ENCODE results near the gene GLIPR2. TPM values are rescaled to one million over a fixed set of nuclear protein-coding genes. Genes with fewer than 3 reads are reported as not detected.
A peak's percentile ranks its signal among the peaks of the same experiment; 100 is the strongest.
"Not testable (repeated sequence)": the region's sequence is repeated elsewhere in the genome, so short reads cannot be mapped to it uniquely, and the experiment has no call there.

Gene GLIPR2, protein sequence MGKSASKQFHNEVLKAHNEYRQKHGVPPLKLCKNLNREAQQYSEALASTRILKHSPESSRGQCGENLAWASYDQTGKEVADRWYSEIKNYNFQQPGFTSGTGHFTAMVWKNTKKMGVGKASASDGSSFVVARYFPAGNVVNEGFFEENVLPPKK
- 27.8 and 29.9 TPM in 2 replicates for total RNA-seq (2014; rRNA removed; shearing (Covaris generic))

DNA sequence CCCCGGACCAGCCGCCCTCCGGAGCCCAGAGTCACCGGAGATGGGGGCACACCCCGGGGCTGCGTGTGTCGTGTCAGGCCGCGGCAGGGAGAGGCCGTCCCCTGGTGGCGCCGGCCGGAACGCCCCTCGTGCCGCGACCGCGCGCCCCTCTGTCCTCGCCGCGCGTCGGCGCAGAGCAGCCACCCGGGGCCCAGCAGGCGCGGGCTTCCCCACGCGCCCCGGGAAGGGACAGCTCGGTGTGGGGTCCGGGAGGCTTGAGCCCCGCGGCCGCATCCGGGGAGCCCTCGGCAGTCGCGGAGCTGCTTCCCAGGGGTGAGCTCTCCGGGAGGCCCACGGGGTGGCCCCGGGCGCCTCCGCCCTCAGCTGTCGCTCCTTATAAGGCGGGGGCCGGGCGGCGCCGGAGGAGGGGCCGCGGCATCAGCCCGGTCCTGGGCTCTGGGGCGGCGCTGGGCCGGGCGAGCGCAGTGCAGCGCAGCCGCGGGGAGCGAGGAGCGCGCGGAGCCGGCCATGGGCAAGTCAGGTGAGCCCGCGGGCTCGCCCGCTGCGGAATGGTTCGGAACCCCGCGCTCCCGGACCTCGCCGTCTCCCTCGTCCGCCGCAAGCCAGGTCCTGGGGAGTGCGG lies at the start of gene GLIPR2:
Gene GLIPR2 (plus strand): TSS at position 462 of the 622 bp plus-strand sequence. CDS start 46 bp downstream, at position 508.
- peak; percentile 89 for DNase-seq (ENCODE audit: low read depth)

DNA sequence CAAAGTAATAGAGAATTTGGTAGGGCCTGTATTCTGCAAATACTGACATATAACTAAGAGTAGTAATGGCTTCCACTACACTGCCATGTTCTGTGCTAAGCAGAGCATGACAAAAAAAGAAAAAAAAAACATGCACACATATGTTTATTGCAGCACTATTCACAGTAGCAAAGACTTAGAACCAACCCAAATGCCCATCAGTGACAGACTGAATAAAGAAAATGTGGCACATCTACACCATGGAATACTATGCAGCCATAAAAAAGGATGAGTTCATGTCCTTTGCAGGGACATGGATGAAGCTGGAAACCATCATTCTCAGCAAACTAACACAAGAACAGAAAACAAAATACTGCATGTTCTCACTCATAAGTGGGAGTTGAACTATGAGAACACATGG lies 49.5 kb upstream of the GLIPR2 start:
- not testable (repeated sequence) for DNase-seq (ENCODE audit: low read depth)

DNA sequence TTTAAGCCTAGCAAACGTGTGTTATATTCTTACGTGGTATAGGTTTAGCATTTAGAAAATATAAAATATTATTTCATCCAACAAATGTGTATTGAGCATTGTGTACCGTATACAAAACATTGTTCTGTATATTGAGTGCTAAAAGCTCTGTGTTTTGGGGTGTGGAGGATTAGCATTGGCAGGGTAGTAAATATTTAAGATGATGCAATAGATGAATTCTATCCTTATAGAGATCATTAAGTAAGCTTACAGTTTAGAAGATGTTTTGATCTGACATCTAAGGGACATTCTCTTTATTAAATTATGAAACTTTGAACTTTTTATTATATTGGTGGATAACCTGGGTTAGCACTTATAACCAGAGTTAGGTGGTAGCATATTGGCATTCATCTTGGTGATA lies 48.5 kb upstream of the GLIPR2 start:
- DNase-seq (ENCODE audit: low read depth): no peak

DNA sequence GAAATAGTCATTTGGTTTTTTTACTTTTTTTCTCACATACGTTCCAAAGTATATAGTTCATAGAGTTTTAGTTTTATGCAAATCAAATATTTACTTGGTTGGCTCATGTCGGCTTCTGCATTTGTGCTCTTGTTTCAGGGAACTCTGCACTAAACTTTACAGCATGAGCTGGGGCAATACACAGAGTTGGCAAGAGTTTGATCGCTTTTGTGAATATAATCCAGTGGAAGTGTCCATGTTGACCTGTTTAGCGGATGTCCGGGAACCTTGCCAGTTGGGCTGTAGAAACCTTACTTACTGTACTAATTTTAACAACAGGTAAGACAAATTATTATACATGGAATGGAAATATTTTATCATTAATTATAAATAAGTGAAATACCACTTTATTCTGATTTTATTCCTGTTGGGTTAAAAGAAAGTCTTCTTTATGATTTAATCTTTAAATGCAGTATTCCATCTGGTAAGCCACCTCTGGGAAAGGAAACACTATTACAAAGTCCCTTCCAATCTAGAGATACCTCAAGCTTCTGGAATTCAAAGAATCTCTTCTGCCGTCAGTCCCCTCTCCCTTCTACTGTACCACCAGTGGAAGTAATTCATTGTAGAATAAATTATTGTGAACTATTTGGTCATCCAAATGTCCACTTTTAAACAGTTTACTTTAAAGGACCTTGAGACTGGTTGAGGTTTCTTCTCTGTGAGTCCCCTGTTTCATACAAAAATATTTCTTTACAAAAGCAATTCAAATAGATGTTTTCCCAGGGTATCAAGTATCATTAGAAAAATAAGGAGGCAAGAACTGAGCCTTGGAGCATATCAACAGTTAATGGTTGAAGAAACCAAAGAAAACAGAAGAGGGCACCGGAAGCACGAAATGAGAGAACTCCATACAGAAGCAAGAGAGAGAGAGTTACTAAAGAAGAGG lies 45.2 kb upstream of the GLIPR2 start:
- DNase-seq (ENCODE audit: low read depth): peak; percentile 65

DNA sequence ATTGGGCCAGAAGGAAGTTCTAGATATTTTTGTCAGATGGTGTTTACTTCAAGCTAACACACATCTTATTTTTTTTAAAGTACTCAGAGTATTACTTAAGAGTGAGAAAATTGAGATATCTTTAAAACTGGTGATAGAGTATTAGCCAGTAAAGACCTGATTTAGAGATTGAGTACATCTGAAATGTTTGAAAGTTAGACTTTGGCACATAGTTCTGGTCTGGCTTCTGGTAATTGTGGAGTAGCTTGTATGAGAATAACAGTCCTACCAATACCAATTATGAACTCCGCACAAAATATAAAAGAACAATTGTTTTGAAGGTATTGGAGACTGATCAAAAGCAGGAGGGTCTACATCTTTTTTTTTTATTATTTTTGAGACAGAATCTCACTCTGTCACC lies 44.5 kb upstream of the GLIPR2 start:
- no peak for DNase-seq (ENCODE audit: low read depth)

DNA sequence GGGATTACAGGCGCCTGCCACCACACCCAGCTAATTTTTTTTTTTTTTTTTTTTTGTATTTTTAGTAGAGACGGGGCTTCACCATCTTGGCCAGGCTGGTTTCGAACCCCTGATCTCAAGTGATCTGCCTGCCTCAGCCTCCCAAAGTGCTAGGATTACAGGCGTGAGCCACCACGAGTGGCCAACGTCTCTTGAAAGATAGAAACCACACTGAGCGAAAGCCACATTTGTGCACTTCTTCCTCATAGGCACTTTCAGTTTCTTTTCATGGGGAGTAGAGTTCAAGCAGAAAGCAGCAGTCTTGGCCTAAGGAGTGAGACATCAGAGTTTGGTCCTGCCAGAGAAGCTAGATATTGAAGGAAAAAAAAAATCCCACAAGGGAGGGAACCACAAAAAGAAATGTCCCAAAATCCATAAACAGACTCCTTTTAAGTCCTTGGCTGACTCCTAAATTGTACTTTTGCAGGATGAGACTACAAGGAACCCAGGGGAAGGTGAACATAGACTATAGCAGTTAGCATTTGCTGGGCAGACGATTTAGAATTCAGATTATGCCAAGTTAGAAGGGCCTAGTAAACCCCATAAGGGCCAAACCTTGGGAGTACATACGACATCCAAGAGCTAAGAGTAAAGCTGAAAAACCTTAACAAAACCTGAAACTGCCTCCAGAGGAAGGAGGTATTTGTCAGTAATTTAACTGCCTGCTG lies 43.9 kb upstream of the GLIPR2 start:
- no peak for DNase-seq (ENCODE audit: low read depth)

DNA sequence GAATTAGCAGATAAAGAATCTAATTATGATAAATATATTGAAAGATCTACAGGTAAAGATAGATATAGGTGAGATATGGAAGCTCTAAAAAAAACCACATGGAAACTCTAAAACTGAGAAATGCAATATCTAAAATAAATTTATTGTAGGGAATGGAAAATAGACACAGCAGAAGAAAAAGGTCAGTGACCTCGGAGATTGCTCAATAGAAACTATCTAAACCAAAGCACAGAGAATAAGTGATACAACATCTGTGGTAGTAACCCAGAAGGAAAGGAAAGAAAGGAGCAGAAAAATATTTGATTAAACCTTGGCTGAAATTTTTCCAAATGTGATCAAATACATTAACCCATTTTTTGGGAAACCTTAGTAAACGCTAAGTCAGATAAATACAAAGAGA lies 43.1 kb upstream of the GLIPR2 start:
- DNase-seq (ENCODE audit: low read depth): no peak

DNA sequence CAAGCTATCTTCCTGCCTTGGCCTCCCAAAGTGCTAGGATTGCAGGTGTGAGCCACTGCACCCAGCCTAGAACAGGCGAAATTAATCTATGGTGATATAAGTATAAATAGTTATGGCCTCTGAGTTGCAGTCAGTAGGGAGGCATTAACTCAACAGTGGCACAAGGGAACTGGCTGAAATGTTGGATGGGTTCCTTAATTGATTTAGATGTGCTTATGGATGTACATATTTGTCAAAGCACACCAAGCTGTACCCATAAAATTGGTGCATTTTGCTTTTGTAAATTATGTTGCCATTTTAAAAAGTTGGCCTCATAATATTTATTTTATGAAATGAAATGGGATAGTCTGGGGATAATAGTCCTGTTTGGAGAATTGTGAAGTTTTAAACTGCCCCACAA lies 36.8 kb upstream of the GLIPR2 start:
- no peak for DNase-seq (ENCODE audit: low read depth)

DNA sequence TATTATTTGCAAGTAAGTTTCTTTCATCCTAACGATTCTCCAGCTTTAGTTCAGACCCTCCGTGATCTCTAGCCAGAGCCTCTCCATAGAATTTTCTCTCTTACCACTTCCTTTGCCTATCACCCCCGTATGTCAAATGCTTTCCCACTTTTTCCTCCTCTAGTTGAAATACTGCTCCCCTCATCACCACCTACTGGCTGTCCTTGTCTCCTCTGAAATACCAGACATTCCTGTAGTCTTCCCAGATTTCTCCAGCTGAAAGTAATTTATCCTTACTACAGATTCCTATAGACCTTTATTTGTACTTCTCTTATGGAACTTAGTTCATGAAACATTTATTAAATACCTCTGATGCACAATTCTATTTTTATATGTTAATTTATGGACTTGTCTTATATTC lies 36.0 kb upstream of the GLIPR2 start:
- DNase-seq (ENCODE audit: low read depth): peak; percentile 31

DNA sequence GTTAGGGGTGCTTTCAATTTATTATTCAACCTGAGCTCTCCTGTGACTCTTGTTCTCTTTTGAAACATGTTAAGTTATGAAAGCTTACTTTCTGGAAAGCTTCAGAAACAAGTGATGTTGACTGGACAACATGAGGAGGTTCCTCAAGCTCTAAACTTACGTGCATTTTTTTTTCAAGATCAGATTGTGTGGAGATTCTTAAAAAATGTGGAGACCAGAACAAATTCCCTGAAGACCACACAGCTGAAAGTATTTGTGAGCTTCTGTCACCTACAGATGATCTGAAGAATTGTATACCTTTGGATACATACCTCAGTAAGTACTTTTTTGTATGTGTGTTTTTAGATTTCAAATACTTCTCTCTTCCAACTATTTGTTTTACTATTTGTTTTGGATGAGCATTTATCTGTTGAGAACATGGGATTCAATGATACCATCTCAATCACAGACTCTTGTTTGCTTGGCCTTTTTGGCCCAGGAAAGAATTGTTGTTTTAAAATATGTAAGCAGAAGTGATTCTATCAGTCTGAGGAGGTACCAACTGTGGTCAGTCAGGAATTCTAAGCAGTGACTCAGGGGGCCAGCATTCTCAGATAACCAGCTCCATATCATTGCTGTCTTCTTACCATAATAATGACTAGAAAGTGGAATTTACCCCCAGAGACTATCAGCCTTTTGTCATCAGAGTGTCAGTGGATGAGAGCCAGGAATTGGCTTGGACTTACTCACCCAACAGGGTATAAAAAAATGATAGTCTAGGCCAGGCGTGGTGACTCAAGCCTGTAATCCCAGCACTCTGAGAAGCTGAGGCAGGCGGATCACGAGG lies 34.4 kb upstream of the GLIPR2 start:
- DNase-seq (ENCODE audit: low read depth): peak; percentile 98

DNA sequence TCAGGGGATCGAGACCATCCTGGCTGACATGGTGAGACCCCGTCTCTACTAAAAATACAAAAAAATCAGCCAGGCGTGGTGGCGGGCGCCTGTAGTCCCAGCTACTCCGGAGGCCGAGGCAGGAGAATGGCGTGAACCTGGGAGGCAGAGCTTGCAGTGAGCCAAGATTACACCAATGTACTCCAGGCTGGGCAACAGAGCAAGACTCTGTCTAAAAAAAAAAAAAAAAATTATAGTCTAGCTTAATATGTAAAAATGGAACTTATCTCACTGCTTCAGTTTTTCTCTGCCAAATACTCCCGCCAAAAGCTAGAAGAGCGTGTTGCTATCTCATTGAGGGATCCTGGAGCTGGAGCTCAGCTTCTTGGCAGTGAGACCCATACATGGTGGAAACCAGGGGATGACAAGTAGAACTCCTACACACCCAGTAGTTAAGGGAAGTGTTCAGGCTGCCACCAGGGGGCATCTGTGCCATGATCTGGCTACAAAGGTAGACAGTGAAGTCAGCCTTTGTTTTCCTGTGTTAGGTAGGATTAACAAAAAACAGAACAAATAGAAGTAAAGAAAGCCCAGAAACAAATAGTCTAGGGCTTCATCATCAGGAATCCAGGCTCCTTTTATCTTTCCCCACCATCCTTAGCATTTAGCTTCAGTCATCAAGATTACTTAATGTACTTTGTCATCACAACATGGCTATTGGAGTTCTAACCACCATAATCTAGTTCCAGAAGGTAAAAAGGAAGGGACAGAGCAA lies 33.6 kb upstream of the GLIPR2 start:
- DNase-seq (ENCODE audit: low read depth): peak; percentile 89

DNA sequence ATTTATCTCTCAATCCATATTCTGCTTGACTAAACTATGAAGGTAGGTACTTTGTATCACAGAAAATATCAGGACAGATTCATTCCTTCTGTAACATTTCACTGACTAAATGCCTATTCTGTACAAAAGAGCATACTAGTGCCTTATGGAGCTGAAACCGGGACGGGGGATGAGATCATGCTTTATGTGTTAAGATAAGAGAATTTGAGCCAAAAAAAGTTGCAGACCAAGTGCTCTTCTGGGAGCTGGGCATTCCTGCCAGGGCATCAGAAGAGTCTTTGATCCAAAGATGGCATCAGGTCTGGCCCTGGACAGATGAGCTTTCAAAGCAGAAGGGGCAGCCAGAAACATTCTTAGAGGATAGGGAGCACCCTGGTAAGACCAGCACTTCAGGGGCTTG lies 27.5 kb upstream of the GLIPR2 start:
- no peak for DNase-seq (ENCODE audit: low read depth)

DNA sequence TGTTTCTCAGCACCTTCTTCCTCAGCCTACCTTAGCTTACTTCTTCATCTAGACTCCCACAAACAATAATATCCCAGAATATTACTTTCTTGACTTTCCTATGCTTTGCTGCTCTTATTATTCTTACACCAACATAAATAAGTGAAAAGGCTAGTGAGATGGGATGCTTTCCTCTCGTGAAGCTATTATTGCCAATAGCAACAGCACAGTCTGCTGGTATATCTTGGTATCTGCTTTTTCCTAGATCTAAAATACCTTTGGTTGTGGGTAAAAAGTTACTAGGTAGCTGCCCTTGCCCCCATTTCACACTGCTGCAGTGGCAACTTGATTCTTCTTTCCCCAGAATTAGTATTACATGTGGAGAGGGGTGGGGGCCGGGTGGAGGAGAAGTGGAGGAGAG lies 26.1 kb upstream of the GLIPR2 start:
- DNase-seq (ENCODE audit: low read depth): no peak

DNA sequence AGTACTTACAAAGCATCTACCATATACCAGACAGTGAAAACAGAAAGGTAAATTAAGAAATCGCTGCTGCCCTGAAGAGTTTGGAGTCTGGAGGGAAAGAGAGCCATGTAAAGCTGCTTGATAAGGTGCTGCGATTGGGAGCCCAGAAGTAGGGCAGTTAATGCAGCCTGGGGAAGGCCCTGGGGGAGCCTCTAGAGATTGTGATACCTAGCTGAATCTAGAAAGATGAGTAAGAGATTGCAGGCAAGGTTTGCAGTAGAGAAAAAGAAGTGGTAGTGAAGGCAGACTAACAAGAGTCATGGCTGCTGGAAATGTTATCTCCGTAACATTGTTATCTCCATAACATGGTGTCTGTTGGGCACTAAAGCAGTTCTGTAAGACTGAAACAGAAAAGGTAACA lies 24.0 kb upstream of the GLIPR2 start:
- no peak for DNase-seq (ENCODE audit: low read depth)

DNA sequence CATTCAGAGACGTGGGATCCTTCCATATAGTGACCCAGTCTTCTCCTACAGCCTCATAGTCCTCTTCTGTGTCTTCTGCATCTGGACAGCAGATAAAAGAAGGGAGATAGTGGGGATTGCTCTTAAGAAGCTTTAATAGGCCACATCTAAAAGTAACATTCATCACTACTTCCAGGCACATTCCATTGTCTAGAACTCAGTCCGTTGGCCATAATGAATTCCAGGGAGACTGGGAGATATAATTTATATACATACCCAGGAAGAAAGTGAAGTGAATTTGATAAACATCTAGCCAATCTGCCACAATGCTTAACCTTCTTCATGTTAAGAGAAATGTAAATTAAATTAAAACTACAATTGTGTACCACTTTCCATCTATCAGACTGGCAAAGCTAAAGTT lies 22.5 kb upstream of the GLIPR2 start:
- no peak for DNase-seq (ENCODE audit: low read depth)

DNA sequence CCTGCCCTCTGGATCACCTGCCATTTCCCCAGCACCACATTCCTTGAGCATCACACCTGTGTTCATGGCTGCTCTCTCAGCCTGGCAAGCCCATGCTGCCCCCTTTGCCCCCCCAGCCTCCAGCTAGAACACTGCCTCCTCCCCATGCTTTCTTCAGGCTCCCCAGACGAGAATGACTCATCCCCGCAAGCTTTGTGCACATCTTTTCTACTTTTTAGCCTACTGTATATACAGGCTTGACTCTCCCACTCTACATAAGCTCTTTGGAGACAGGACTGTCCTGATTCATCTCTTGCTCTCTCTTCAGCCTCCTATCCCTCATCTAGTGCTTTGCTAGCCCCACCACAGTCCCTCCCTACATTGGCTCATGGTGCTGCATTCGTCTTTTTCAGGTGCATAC lies 19.9 kb upstream of the GLIPR2 start:
- no peak for DNase-seq (ENCODE audit: low read depth)

DNA sequence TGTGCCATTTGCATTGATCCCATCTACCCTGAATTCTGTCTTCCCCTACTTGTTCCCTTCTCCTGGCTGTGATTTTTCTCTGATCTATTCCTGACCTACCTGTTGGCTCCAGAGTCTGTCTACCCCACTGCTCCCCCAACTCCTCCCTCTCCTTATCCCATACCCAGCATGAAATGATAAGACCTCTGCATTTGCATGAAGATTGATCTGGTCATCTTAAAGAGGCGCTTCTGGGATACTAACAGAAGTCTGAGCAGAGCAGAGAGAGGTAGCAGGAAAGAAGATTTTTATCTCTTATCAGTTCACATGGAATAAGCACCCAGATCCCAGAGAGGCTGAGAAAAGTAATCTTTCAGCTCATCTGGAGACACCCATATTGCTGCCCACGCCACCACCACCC lies 18.3 kb upstream of the GLIPR2 start:
- DNase-seq (ENCODE audit: low read depth): no peak

DNA sequence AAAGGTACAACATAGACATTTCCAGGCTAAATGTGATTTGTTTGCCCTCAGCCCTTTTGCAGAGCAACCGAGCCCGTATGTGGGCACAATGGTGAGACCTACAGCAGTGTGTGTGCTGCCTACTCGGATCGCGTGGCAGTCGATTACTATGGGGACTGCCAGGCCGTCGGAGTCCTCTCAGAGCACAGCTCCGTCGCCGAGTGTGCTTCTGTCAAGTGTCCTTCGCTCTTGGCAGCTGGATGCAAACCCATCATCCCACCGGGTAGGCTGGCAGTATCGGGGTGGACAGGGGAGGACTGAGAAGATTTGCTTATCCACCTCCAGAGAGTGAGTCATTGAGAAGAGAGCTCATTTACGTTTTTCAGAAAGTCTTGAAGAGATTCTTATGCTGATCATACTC lies 17.8 kb upstream of the GLIPR2 start:
- no peak for DNase-seq (ENCODE audit: low read depth)

DNA sequence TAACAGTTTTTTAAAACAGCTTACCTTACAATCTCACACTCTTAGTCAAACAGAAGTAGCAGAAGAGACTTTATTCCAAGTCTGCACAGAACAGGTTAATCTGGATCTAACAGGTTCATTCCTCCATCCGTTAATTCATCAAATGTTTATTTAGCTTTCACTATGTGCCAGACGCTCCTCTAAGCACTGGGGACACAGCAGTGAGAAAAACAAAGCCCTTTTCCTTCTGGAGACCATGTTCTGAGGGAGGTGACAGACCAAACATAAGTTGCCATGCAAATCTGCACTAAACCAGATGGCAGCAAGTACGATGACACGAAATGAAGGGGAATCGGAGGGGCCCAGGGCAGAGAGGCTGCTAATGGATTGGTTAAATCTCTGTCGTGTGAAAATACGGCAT lies 17.1 kb upstream of the GLIPR2 start:
- no peak for DNase-seq (ENCODE audit: low read depth)

DNA sequence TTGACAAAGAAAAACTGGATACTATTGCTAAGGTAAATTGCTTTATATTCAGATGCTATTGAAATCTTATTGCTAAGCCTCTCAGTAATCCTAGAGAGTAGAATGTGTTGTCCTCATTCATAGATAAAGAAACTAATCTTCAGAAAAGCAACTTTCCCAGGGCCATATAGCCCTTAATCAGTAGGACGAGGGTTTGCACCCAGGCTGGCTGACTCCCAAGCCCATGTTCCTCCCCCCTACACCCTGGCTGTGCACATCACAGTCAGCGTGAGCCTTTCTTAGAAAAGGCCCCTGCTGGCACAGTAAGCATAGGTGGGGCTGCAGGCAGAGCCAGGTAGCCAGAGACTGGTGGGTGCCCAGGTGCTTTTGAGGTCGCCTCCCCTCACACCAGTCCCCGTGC lies 15.8 kb upstream of the GLIPR2 start:
- DNase-seq (ENCODE audit: low read depth): no peak

DNA sequence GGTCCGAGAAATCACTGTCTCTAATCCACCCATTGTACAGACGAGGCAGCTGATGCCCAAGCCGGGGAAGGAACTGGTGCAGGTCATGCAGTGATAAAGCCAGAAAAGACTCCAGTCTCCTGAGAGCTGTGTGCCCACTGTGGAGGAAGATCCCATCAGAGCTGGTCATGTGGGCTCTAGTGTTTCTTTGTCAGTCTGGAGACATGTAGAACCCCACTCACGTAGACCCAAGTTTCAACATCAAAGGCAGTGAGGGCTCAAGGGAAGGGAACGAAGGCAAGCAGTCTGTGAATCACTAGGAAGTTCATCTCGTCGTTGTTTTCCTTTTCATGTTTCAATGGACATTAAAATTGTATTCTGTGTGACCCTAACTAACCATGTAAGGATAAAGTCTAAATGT lies 14.6 kb upstream of the GLIPR2 start:
- DNase-seq (ENCODE audit: low read depth): no peak

Measured in Daoy (cell line).